Stimulated activated naive CD8-positive, alpha-beta T cell treated with anti-CD3 and anti-CD28 coated beads, Interleukin-15, Interleukin-2, amounts not matched to agents 100 ng/mL and 50 ng/mL, for 24 hours (primary cell): Measurements from ENCODE around the gene NXPE1.
"Not testable (repeated sequence)": the region's sequence is repeated elsewhere in the genome, so short reads cannot be mapped to it uniquely, and the experiment has no call there.

Experiments used
- H3K27ac Mint-ChIP-seq: one replicate; pipeline ENCODE4 v1.8.0; 2021; ENCODE audit warnings: mild to moderate bottlenecking, mixed read lengths
- H3K27me3 Mint-ChIP-seq: one replicate; pipeline ENCODE4 v1.8.0; 2021; ENCODE audit warnings: mixed read lengths
- H3K36me3 Mint-ChIP-seq: one replicate; pipeline ENCODE4 v1.8.0; 2021; ENCODE audit warnings: low read depth, mixed read lengths
- H3K4me1 Mint-ChIP-seq: one replicate; pipeline ENCODE4 v1.8.0; 2021; ENCODE audit warnings: low read depth, mixed read lengths
- H3K4me3 Mint-ChIP-seq: one replicate; pipeline ENCODE4 v1.8.0; 2021; ENCODE audit warnings: mild to moderate bottlenecking, mixed read lengths
- H3K9me3 Mint-ChIP-seq: one replicate; pipeline ENCODE4 v1.8.0; 2021; ENCODE audit warnings: mixed read lengths

Gene NXPE1

GRCh38 chr11:114559425-114560310 lies at the start of gene NXPE1:
TSS of gene NXPE1 (minus strand) at chr11:114559881. CDS start at chr11:114551201, 8,680 bp downstream.
- Mint-ChIP-seq H3K27ac (no peak within 1 kb of the TSS), H3K4me3 (no peak within 1 kb of the TSS), H3K9me3 (peaks cover 4% of the 10 kb centered on the region)

GRCh38 chr11:114609429-114609828 lies 49.7 kb upstream of the NXPE1 start:
- Mint-ChIP-seq H3K36me3 (no peaks in the 10 kb centered on the region), H3K4me1 (no peaks in the 10 kb centered on the region), H3K4me3 (no peak overlapping the region), H3K27ac (no peak overlapping the region), H3K27me3 (no peaks in the 10 kb centered on the region), H3K9me3 (no peaks in the 10 kb centered on the region)

More at GRCh38 chr11:114559425-114560310, at the start of gene NXPE1:
- peaks cover 6% of the 10 kb centered on the region for H3K27me3 Mint-ChIP-seq
- peaks cover 5% of the 10 kb centered on the region for H3K4me1 Mint-ChIP-seq
- no peaks in the 10 kb centered on the region for H3K36me3 Mint-ChIP-seq

GRCh38 chr11:114608605-114609004 lies 48.9 kb upstream of the NXPE1 start:
- not testable (repeated sequence) for H3K9me3 Mint-ChIP-seq, H3K27me3 Mint-ChIP-seq, H3K4me1 Mint-ChIP-seq, H3K27ac Mint-ChIP-seq, H3K4me3 Mint-ChIP-seq, H3K36me3 Mint-ChIP-seq

- Mint-ChIP-seq H3K36me3 (no peaks in the 10 kb centered on the region), H3K4me1 (no peaks in the 10 kb centered on the region), H3K27ac (no peak overlapping the region)
Observed at GRCh38 chr11:114607753-114608459, 48.2 kb upstream of the NXPE1 start.

GRCh38 chr11:114606802-114607075 lies 47.1 kb upstream of the NXPE1 start:
- not testable (repeated sequence) for H3K27me3 Mint-ChIP-seq, H3K36me3 Mint-ChIP-seq, H3K27ac Mint-ChIP-seq, H3K9me3 Mint-ChIP-seq, H3K4me3 Mint-ChIP-seq, H3K4me1 Mint-ChIP-seq

More at GRCh38 chr11:114607753-114608459, 48.2 kb upstream of the NXPE1 start:
- H3K27me3 Mint-ChIP-seq, result no peaks in the 10 kb centered on the region
- no peaks in the 10 kb centered on the region for H3K9me3 Mint-ChIP-seq
- no peak overlapping the region for H3K4me3 Mint-ChIP-seq

- no peak overlapping the region for H3K27ac Mint-ChIP-seq
- no peaks in the 10 kb centered on the region for H3K9me3 Mint-ChIP-seq
- H3K4me1 Mint-ChIP-seq, result no peaks in the 10 kb centered on the region
- no peaks in the 10 kb centered on the region for H3K36me3 Mint-ChIP-seq
- H3K27me3 Mint-ChIP-seq, result no peaks in the 10 kb centered on the region
- no peak overlapping the region for H3K4me3 Mint-ChIP-seq
Observed at GRCh38 chr11:114606003-114606801, 46.5 kb upstream of the NXPE1 start.

- no peak overlapping the region for H3K27ac Mint-ChIP-seq
- no peaks in the 10 kb centered on the region for H3K4me1 Mint-ChIP-seq
- no peaks in the 10 kb centered on the region for H3K27me3 Mint-ChIP-seq
- no peaks in the 10 kb centered on the region for H3K9me3 Mint-ChIP-seq
- H3K4me3 Mint-ChIP-seq, result no peak overlapping the region
- no peaks in the 10 kb centered on the region for H3K36me3 Mint-ChIP-seq
Observed at GRCh38 chr11:114605370-114605769, 45.7 kb upstream of the NXPE1 start.

GRCh38 chr11:114604886-114605285 lies 45.2 kb upstream of the NXPE1 start:
- no peaks in the 10 kb centered on the region for H3K9me3 Mint-ChIP-seq

GRCh38 chr11:114604179-114604813 lies 44.6 kb upstream of the NXPE1 start:
- Mint-ChIP-seq H3K36me3 (no peaks in the 10 kb centered on the region), H3K4me1 (no peaks in the 10 kb centered on the region), H3K27ac (no peak overlapping the region), H3K27me3 (no peaks in the 10 kb centered on the region), H3K4me3 (no peak overlapping the region), H3K9me3 (no peaks in the 10 kb centered on the region)

More at GRCh38 chr11:114604886-114605285, 45.2 kb upstream of the NXPE1 start:
- Mint-ChIP-seq H3K27ac (no peak overlapping the region), H3K36me3 (no peaks in the 10 kb centered on the region), H3K4me1 (no peaks in the 10 kb centered on the region), H3K4me3 (no peak overlapping the region), H3K27me3 (no peaks in the 10 kb centered on the region)

- H3K4me3 Mint-ChIP-seq, H3K36me3 Mint-ChIP-seq, H3K27ac Mint-ChIP-seq, H3K27me3 Mint-ChIP-seq, H3K9me3 Mint-ChIP-seq, H3K4me1 Mint-ChIP-seq: not testable (repeated sequence)
Observed at GRCh38 chr11:114603151-114603550, 43.5 kb upstream of the NXPE1 start.

- Mint-ChIP-seq H3K27ac (no peak overlapping the region), H3K36me3 (no peaks in the 10 kb centered on the region), H3K9me3 (no peaks in the 10 kb centered on the region), H3K27me3 (peaks cover 3% of the 10 kb centered on the region), H3K4me1 (no peaks in the 10 kb centered on the region), H3K4me3 (no peak overlapping the region)
Observed at GRCh38 chr11:114598461-114598860, 38.8 kb upstream of the NXPE1 start.

- peaks cover 16% of the 10 kb centered on the region for H3K27me3 Mint-ChIP-seq
- H3K4me1 Mint-ChIP-seq, result no peaks in the 10 kb centered on the region
- no peak overlapping the region for H3K27ac Mint-ChIP-seq
- no peaks in the 10 kb centered on the region for H3K36me3 Mint-ChIP-seq
- no peaks in the 10 kb centered on the region for H3K9me3 Mint-ChIP-seq
- H3K4me3 Mint-ChIP-seq, result no peak overlapping the region
Observed at GRCh38 chr11:114596175-114596919, 36.7 kb upstream of the NXPE1 start.

- Mint-ChIP-seq H3K36me3 (no peaks in the 10 kb centered on the region), H3K27me3 (peaks cover 16% of the 10 kb centered on the region), H3K4me3 (no peak within 1 kb of the TSS), H3K4me1 (no peaks in the 10 kb centered on the region), H3K9me3 (no peaks in the 10 kb centered on the region), H3K27ac (no peak within 1 kb of the TSS)
Observed at GRCh38 chr11:114595571-114595970, 35.9 kb upstream of the NXPE1 start, which contains the start of gene NXPE4. TSS of gene NXPE4 (minus strand) at chr11:114595786. CDS start at chr11:114594759, 1,027 bp downstream.

- H3K36me3 Mint-ChIP-seq, result no peaks in the 10 kb centered on the region
- no peak overlapping the region for H3K27ac Mint-ChIP-seq
- H3K4me3 Mint-ChIP-seq, result no peak overlapping the region
- H3K4me1 Mint-ChIP-seq, result no peaks in the 10 kb centered on the region
- H3K9me3 Mint-ChIP-seq, result no peaks in the 10 kb centered on the region
- peaks cover 16% of the 10 kb centered on the region for H3K27me3 Mint-ChIP-seq
Observed at GRCh38 chr11:114594703-114595102, 35.0 kb upstream of the NXPE1 start.
